NB4 (cell line): ENCODE results near the gene ITSN1.

ENCODE experiments used
- CTCF ChIP-seq: IDR thresholded peaks from one replicate; pipeline ENCODE4 v1.5.1; 2012; ENCODE audit warnings: low read depth, low read length
- MAX ChIP-seq: IDR thresholded peaks from 2 replicates; pipeline ENCODE4 v1.6.1; 2011; ENCODE audit warnings: low read depth, low read length
- MYC ChIP-seq: IDR thresholded peaks from 2 replicates; pipeline ENCODE4 v1.6.1; 2011; ENCODE audit warnings: low read depth, low read length
- POLR2A ChIP-seq: IDR thresholded peaks from 2 replicates; pipeline ENCODE4 v1.6.1; 2011; ENCODE audit warnings: mild to moderate bottlenecking; ENCODE audit not compliant: insufficient read length; ENCODE audit errors: extremely low read depth

GRCh38 chr21:33645730-33646129 is 3.4 kb downstream of the ITSN1 start:
- TF ChIP-seq CTCF (no peak), MAX (no peak), POLR2A (no peak), MYC (no peak)
